ENCODE results near the gene DHX35. TPM values are rescaled to one million over a fixed set of nuclear protein-coding genes. Genes with fewer than 3 reads are reported as not detected.
A peak's percentile ranks its signal among the peaks of the same experiment; 100 is the strongest.

The DHX35 gene
- total and polyA plus RNA-seq, 2 of the 4 experiments (the other 2 are of a cell fraction) = 9.1 to 13.5 TPM

DNA sequence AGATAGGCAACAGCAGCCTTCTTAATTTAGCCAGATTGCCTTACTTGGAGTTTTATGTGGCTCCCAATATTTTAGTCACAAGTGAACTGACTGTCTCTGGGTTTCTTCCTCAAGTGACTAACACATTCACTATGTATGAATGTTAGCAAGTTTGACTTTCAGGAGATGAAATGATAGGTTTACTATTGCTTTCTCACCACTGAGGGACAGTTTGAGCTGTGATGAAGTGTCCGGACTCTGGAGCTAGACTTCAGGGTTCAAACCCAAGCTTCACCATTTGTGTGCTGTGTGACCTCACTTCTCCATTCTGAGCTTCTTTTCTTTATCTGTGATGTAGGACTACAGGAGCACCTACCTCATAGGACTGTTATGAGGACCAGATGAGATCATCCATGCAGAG, 8.2 kb downstream of the DHX35 start:
- Histone ChIP-seq H3K56ac (ENCODE audit: extremely low read depth, insufficient read depth, low read length) (peak overlapping the region; percentile 88), H2BK120ac (ENCODE audit: low read depth, low read length) (peak overlapping the region; percentile 96), H3K36me3 (ENCODE audit: control insufficient read depth, insufficient read depth, low read length) (no peaks in the 10 kb centered on the region; the same call in 1 of the 2 replicates), H3K4me3 (ENCODE audit: insufficient read depth, low read depth, low read length) (no peak overlapping the region), H3K4me1 (ENCODE audit: control insufficient read depth, insufficient read depth, low read length) (peaks cover 21% of the 10 kb centered on the region), H2BK5ac (ENCODE audit: low read depth, low read length, poor library complexity, severe bottlenecking) (peak overlapping the region; percentile 99), H3K79me1 (ENCODE audit: low read depth in 1 of 2, low read length in 2 of 2) (peaks cover 35 to 68% of the 10 kb centered on the region in 2 experiments), H3K18ac (ENCODE audit: low read depth, low read length) (peak overlapping the region; percentile 90; the same call in 1 of the 2 replicates), H4K20me1 (ENCODE audit: insufficient read depth, low read length) (peaks cover 4% of the 10 kb centered on the region; the same call in 1 of the 2 replicates), H3K9me1 (ENCODE audit: insufficient read depth, low read length) (peaks cover 21% of the 10 kb centered on the region), H4K8ac (ENCODE audit: low read depth in 2 of 2, low read length in 2 of 2) (peak overlapping the region; percentile 38 to 93; a peak in 3 of 4 replicates), H4K91ac (ENCODE audit: insufficient read depth, low read depth, low read length) (peak overlapping the region; percentile 72), H2BK15ac (ENCODE audit: low read depth, low read length) (peak overlapping the region; percentile 68; the same call in 2 of the 3 replicates), H3K23ac (ENCODE audit: low read depth, low read length) (peak overlapping the region; percentile 94; the same call in 1 of the 2 replicates), H3K9me3 (ENCODE audit: control insufficient read depth, insufficient read depth, low read length) (no peaks in the 10 kb centered on the region), H3K27me3 (ENCODE audit: control insufficient read depth, insufficient read depth, low read length) (no peaks in the 10 kb centered on the region), H3K9ac (ENCODE audit: low read depth, low read length) (peak overlapping the region; percentile 1; the same call in 1 of the 2 replicates), H3K14ac (replicated peaks; ENCODE audit: low read depth, low read length) (peak overlapping the region; percentile 93), H4K5ac (ENCODE audit: low read depth, low read length) (peak overlapping the region; percentile 73; the same call in 1 of the 2 replicates), H2BK20ac (ENCODE audit: low read depth, low read length) (peak overlapping the region; percentile 98), H3K4me2 (ENCODE audit: low read depth, low read length) (peak overlapping the region; percentile 41; the same call in 1 of the 2 replicates), H3K4ac (ENCODE audit: low read depth, low read length) (peak overlapping the region; percentile 97; the same call in 1 of the 2 replicates), H2AK5ac (ENCODE audit: low read depth, low read length) (peak overlapping the region; percentile 92), H3K27ac (ENCODE audit: insufficient read depth, low read length) (peak overlapping the region; percentile 50), H2AK9ac (replicated peaks; ENCODE audit: low read depth, low read length, poor library complexity) (no peak overlapping the region), H2AFZ (replicated peaks; ENCODE audit: low read length, poor library complexity) (no peak overlapping the region)
- no TSS peak for BruUV-seq (replicated peaks)
- DNase-seq = peak; percentile 88
- ATAC-seq (ENCODE audit: low read depth) = peak; percentile 65
- dilution Hi-C loops (cut with HindIII; ENCODE audit: low sequenced_read_pairs, unreplicated experiment) (no loop called here), in situ Hi-C loops (cut with MboI; ENCODE audit: low sequenced_read_pairs) (no loop called here), intact Hi-C loops (cut with micrococcal nuclease) (no loop called here)
- WGBS, 2 experiments (ENCODE audit: extremely low coverage in 2 of 2, insufficient read length in 1 of 2) = no CpG with 5 or more reads among the region's 1 CpG
- ChIA-PET CTCF (interaction anchor here (1.0 kb wide), 2 partner anchors 8 to 9 kb away, joined by 3 read pairs; partner anchors contain the start of gene DHX35), POLR2A (ENCODE audit: unreplicated experiment) (interaction anchor here (1.0 kb wide), 1 partner anchor 8 kb away, joined by 3 read pairs; the partner anchor contains the start of gene DHX35)
- peak; percentile 15 for TF ChIP-seq FOS (IDR thresholded peaks at IDR 0.05; ENCODE audit: low read depth, low read length)
- TF ChIP-seq POLR2A (IDR thresholded peaks at IDR 0.05; ENCODE audit: low read depth, low read length) = no peak
- TF ChIP-seq BHLHE40 (IDR thresholded peaks at IDR 0.05; ENCODE audit: low read depth, low read length) = 0 out of 2 replicates have a peak, but pooled peaks have one; percentile 8
- peak; percentile 25; the same call in 1 of the 2 replicates for TF ChIP-seq CEBPB (IDR thresholded peaks at IDR 0.05; ENCODE audit: low read depth, low read length)

Data from IMR-90 (cell line).